Measurements from ENCODE around the gene FHOD1. TPM values are rescaled to one million over a fixed set of nuclear protein-coding genes. Genes with fewer than 3 reads are reported as not detected.
A peak's percentile ranks its signal among the peaks of the same experiment; 100 is the strongest.

Gene FHOD1
- total and polyA plus RNA-seq, 2 of the 13 experiments (the other 11 are each of a cell fraction or from before 2014, with no cell fraction given) = 20.0 to 20.8 TPM

- no peak for TF ChIP-seq NFAT5 (CRISPR knock-in tag; IDR thresholded peaks at IDR 0.05)
- TF ChIP-seq JARID2 (CRISPR knock-in tag; IDR thresholded peaks at IDR 0.05; ENCODE audit: insufficient replicate concordance) = no peak
- no peak for TF ChIP-seq NR1H2 (CRISPR knock-in tag; IDR thresholded peaks at IDR 0.05; ENCODE audit: borderline replicate concordance, low read depth)
- no peak for TF ChIP-seq RBM22 (optimal IDR thresholded peaks at IDR 0.05; ENCODE audit: low read length)
- no peak for TF ChIP-seq ZMYM3 (CRISPR knock-in tag; IDR thresholded peaks at IDR 0.05)
- TF ChIP-seq FOXJ3 (CRISPR knock-in tag; IDR thresholded peaks at IDR 0.05; ENCODE audit: borderline replicate concordance) = no peak
- TF ChIP-seq ZNF451 (CRISPR knock-in tag; IDR thresholded peaks at IDR 0.05) = no peak
- peak; percentile 79 for TF ChIP-seq MEIS1 (CRISPR knock-in tag; IDR thresholded peaks at IDR 0.05; ENCODE audit: borderline replicate concordance)
- TF ChIP-seq ZSCAN12 (CRISPR knock-in tag; IDR thresholded peaks at IDR 0.05) = no peak; the same call in 1 of the 2 replicates
- no peak for TF ChIP-seq HNRNPH1 (optimal IDR thresholded peaks at IDR 0.05; ENCODE audit: low read depth, low read length)
- no peak for TF ChIP-seq ZFP36L2 (CRISPR knock-in tag; IDR thresholded peaks at IDR 0.05)
- peak; percentile 75; the same call in 1 of the 2 replicates for TF ChIP-seq ZKSCAN8 (CRISPR knock-in tag; IDR thresholded peaks at IDR 0.05; ENCODE audit: borderline replicate concordance)
- TF ChIP-seq HINFP (CRISPR knock-in tag; IDR thresholded peaks at IDR 0.05; ENCODE audit: low read depth) = no peak; the same call in 1 of the 2 replicates
- TF ChIP-seq HNRNPK (IDR thresholded peaks at IDR 0.05; ENCODE audit: low read depth, low read length, poor library complexity, severe bottlenecking) = peak; percentile 82
- TF ChIP-seq ZNF550 (CRISPR knock-in tag; IDR thresholded peaks at IDR 0.05; ENCODE audit: borderline replicate concordance) = no peak
- TF ChIP-seq ZBTB26 (CRISPR knock-in tag; IDR thresholded peaks at IDR 0.05; ENCODE audit: borderline replicate concordance) = peak; percentile 50; the same call in 1 of the 2 replicates
- TF ChIP-seq CHD2 (IDR thresholded peaks at IDR 0.05; ENCODE audit: low read depth, low read length) = peak; percentile 46; the same call in 1 of the 2 replicates
- TF ChIP-seq NR3C1 (CRISPR knock-in tag; IDR thresholded peaks at IDR 0.05) = no peak
- no peak; the same call in 1 of the 2 replicates for TF ChIP-seq ZNF333 (CRISPR knock-in tag; IDR thresholded peaks at IDR 0.05; ENCODE audit: borderline replicate concordance)
- no peak for TF ChIP-seq SATB2 (CRISPR knock-in tag; IDR thresholded peaks at IDR 0.05)
- no peak for TF ChIP-seq ZNF260 (CRISPR knock-in tag; IDR thresholded peaks at IDR 0.05; ENCODE audit: borderline replicate concordance, low read depth)
Observed at GRCh38 chr16:67183627-67184452, 63.4 kb downstream of the FHOD1 start, which contains the start of gene MATCAP1 (continued).
